HG03442 (cell line): ENCODE data around the gene PRB2.
"Not testable (repeated sequence)": the region's sequence is repeated elsewhere in the genome, so short reads cannot be mapped to it uniquely, and the experiment has no call there.

Experiments
- ATAC-seq: cut with Tn5 transposase; IDR thresholded peaks from one replicate; pipeline ENCODE4 v1.9.1; 2021; ENCODE audit warnings: mild to moderate bottlenecking, moderate library complexity; ENCODE audit not compliant: unreplicated experiment

Gene PRB2

DNA sequence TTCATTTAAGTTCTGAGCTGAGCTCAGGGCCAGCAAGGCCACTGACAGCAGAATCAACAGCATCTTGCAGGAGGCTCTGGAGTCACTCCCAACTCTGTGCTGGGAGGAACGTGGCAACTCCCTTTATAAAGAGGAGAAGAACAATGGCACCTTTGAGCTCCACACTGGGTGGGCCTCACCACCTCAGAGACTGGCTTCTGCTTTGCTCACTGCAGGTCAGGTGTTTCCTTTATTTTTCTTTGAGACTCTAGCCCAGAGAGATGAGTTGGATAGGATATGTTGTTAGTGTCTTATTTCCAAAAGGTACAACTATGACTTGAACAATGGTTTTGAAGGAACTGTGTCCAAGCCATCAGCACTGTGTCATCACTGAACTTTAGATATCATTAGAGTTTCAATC is at the start of gene PRB2:
PRB2 (minus strand) TSS at position 101 of the 400 bp plus-strand sequence; CDS start at position 63, 38 bp downstream.
- ATAC-seq = not testable (repeated sequence)

DNA sequence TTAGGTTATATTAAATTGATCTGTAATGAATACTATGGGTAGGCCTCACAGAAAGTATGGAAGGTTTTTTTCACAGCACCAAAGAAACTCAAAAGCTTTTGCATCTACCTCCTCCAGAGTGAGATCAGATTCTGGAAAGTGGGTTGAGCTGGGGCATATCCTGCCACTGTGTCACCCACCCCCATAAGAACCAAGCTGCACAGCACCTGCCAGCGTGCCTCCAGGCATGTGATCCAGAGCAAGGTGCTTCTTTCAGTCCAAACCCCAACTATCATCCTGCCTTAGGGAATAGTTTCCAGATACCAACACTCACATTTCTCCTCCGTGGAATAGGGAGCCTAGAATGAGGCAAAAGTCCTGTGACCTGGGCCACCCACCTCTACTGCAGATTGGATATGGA is 42.6 kb upstream of the PRB2 start:
- no peak for ATAC-seq

DNA sequence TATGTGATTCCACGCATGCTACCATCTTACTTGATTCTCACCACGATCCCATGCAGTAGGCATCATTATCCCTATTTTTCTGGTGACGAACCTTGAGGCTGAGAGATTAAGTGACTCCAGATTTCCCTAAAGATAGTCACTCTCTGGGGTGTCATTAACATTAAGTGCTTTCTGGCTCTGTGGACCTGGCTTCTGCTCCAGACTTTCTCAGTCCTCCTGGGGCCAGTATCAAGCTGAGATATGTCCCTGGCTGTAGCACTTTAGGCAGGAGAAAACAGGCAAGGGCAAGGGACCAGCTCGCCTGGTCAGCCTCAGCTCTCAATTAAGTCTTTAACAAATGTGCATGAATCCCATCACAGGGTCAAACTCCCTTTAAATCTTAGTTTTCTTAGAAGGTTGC is 38.3 kb upstream of the PRB2 start:
- ATAC-seq = no peak

DNA sequence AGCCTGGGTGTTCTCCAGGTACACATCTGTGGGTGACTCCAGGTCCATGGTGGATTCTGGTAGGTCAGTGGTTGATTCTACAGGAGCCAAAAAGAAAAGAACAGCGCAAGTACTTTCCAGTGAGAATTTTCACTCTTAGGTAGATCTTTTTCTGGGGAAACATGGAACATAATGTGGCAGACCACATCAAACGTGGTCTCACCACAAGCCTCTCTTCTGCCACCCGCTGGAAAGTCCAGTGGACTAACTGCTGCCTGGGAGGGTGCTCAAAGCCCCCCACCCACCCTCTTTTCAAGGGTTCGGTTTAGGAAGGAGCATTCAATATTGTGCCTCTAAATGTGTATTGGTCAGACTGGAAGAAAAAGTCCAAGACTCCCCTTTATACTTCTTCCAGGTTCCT is 36.1 kb upstream of the PRB2 start:
- ATAC-seq = no peak

DNA sequence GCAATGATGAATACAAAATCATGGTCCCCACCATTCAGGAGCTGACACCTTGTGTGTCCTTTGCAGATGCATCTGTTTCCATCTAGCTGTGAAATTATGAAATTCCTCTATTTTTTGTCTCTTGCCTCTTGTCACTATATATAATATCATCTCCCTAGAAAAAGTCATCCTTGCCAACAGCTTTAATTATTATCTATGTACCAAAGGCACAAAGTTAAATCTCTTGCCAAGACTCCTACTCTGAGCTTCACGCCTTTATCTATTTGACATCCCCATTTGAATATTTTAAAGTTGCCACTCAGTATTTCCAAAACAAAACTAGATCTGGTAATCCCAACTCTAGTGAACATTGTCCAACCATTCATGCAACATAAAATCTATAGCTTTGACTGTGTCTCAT is 32.0 kb upstream of the PRB2 start:
- no peak for ATAC-seq

DNA sequence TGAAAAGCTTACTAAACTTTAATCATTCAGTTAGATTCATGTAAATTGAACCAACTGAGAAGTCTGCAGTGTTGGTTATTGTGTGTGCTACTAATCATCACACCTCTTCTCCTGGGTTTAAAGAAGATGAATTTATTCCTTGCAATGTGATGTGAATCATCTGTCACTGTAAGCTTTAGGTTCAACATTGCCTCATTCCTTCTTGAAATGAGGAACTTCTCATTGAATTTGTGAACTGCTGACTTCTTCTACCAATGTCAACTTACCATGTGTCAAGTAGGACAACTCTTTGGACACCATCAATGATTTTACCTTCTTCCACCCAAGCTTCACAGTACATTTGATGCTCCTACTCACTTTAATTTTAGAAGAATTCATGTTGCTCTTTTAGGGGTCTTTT is 17.4 kb upstream of the PRB2 start:
- ATAC-seq = no peak

DNA sequence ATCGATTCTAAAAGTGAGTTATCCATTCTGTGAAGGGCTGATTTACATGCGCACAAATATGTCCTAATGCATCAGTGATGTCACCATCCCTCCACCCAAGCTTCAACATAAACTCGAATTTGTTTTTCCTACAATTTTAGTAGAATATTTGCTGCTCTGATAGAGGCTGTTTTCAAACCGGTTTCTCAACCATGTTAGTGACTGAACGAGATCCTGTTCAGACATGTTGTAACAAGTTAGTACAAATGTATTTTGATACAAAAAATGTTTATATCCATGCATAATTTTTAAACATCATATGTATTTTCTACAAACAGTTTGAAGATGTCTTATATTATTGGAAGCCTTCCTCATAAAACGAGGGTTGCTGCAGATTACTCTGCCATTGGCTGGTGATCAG is 12.7 kb upstream of the PRB2 start:
- no peak for ATAC-seq

DNA sequence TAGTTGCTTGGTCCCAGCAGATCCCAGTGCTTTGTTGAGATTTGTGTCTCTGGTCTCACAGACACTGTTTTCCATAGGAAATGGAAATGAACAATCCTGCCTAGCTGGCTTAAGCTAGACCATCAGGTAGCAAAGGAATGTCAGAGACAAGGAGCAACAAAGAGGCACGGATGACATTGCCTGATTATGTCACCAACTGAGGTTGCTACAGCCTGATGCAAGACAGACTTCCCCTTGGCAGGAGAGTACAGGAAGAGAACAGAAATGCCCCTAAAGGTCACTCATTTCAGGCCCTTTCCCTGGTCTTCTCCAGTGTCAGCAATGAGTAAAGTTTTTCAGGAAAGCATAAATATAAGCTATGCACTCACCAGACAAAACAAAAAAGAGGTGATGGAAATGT is 2.0 kb upstream of the PRB2 start:
- ATAC-seq = no peak

DNA sequence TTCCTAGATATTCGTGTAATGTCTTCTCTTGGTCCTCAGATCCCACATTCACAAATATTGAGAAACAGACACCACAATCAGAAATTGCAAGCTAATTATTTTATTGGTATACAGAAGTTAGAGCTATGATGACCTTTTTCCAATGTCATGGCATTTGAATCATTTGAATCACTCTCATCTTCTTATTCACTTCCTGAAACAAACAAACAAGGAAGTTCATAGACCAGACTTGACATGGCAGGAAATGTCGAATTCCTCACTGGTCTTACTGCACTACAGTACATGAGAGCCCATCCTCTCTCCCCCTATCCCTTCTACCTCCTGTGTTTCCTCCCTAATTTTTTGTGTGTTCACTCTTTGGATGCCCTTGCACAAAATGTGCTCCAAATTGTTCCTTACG is 3.9 kb downstream of the PRB2 start:
- ATAC-seq = not testable (repeated sequence)

DNA sequence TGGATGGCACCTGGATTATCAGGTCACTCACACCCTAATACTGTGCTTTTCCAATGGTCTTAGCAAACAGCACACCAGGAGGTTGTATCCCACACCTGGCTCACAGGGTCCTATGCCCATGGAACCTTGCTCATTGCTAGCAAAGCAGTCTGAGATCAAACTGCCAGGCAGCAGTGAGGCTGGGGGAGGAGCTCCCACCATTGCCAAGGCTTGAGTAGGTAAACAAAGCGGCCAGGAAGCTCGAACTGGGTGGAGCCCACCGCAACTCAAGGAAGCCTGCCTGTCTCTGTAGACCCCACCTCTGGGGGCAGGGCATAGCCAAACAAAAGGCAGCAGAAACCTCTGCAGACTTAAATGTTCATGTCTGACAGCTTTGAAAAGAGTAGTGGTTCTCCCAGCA is 17.9 kb downstream of the PRB2 start:
- not testable (repeated sequence) for ATAC-seq

DNA sequence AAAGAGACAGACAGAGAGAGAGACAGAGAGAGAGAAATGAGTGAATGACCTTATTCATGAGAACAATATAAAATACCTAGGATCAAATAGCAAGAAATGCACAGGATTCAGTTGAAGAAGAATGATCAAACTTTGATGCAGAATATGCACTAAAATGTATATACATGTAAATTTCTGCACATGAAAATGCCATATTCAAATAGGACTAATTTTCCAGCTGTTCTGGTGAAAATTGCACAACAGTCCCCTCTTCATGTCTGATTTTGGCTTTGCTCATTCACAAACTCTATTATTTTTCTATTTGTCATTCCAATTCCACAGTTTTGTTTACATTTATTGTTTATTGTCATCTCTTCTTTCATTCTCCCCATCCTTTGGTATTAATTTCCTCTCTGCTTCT is 34.2 kb downstream of the PRB2 start:
- ATAC-seq = no peak

DNA sequence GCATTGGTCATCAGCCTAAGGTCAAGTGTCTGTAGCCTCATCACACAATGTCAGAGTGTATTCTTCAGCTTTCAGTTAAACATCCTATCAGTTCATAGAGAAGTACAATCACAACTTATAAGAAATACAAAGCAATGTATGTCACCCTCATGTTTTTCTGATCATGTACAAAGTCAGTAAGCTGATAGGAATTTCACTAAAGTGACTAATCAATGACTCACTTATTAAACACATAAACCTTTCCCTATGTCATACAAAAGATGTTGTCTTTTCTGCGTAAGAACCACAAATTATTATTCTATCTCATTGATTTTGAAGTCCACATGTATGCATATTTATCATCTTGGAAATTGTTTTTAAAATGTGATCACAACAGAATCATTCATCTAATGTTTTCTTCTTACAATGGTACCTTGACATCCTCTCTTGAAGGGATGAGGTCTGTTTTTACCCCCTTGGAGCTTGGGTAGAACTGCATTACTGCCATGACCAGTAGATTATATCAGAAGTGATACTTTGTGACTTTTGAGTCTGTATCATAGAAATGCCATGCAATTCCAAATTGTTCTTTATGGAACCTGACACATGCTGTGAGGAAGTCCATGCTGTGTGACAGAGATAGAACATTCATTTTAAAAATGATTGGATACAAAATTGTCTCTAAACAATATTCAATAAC is 35.0 kb downstream of the PRB2 start:
- not testable (repeated sequence) for ATAC-seq

DNA sequence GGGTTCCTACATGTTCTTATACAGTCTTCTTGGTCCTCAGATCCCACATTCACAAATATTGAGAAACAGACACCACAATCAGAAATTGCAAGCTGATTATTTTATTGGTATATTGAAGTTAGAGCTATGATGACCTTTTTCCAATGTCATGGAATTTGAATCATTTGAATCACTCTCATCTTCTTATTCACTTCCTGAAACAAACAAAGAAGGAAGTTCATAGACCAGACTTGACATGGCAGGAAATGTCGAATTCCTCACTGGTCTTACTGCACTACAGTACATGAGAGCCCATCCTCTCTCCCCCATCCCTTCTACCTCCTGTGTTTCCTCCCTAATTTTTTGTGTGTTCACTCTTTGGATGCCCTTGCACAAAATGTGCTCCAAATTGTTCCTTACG is 43.6 kb downstream of the PRB2 start:
- ATAC-seq = not testable (repeated sequence)

DNA sequence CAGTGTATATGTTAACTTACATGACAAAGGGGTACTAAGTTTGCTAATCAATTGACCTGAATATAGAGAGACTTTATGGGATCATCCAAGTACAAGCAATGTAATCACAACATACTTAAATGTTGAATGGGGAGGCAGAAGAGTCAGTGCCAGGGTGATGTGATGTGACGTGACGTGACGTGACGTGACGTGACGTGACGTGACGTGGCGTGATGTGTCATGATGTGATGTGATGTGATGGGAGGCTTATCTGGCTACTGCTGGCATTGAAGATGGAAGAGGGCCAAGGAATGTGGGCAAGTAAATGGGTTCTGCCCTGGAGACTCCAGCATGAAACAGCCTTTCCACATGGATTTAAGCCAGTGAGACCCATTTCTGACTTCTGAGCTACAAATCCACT is 46.9 kb downstream of the PRB2 start:
- ATAC-seq = no peak

DNA sequence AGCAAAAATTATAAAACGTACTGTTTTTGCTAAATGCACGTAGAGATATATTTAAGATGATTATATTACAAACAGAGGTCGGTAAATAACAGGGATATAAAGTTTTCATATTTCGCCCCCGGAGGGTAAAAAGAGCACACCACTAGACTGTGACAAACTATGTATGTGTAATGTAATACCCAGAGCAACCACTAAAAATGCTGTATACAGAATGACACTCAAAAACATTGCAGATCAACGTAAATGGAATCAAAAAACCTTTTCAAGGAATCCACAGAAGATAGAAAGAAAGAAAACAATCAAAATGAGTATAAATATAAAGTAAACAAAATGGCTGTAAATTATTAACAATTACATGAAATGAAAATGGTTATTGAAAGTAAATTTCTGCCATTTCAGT is 47.6 kb downstream of the PRB2 start:
- ATAC-seq = no peak

DNA sequence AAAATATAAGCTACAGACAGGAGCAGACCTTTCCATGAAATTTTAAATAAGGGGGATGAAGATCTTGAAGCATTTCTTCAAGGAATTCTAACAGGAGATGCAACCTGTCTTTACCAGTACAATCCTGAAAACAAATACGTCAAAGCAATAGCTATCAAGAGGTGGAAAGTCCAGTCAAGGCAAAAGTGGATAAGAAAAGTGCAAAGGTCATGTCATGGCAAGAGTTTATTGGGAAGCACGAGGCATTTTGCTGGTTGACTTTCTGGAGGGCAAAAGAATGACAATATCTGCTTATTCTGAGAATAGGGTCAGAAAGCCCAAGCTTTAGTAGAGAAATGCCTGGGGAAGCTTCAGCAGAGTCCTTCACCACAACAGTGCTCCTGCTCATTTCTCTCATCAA is 50.9 kb downstream of the PRB2 start:
- ATAC-seq = no peak
